Measurements from ENCODE around the gene TAF6. TPM values are rescaled to one million over a fixed set of nuclear protein-coding genes. Genes with fewer than 3 reads are reported as not detected.

The TAF6 gene
- total and polyA plus RNA-seq, 9 of the 15 experiments (the other 6 are each of a cell fraction or from before 2014, with no cell fraction given) = 0.78 to 78.7 (median 21.3) TPM

GRCh38 chr7:100101016-100101862, 17.9 kb downstream of the TAF6 start, which contains the start of the genes AP4M1 and MCM7 (continued):
- TF ChIP-seq ZNF609 (CRISPR knock-in tag; IDR thresholded peaks at IDR 0.05; ENCODE audit: borderline replicate concordance) = no peak
- no peak for TF ChIP-seq RAD21 (CRISPR knock-in tag; conservative IDR thresholded peaks at IDR 0.05 in 1 of 2, IDR thresholded peaks at IDR 0.05 in 1 of 2)
- no peak for TF ChIP-seq BRCA1 (IDR thresholded peaks at IDR 0.05)
- no peak for TF ChIP-seq BRCA1 (CRISPR knock-in tag; IDR thresholded peaks at IDR 0.05)
- TF ChIP-seq, protein P1, sequence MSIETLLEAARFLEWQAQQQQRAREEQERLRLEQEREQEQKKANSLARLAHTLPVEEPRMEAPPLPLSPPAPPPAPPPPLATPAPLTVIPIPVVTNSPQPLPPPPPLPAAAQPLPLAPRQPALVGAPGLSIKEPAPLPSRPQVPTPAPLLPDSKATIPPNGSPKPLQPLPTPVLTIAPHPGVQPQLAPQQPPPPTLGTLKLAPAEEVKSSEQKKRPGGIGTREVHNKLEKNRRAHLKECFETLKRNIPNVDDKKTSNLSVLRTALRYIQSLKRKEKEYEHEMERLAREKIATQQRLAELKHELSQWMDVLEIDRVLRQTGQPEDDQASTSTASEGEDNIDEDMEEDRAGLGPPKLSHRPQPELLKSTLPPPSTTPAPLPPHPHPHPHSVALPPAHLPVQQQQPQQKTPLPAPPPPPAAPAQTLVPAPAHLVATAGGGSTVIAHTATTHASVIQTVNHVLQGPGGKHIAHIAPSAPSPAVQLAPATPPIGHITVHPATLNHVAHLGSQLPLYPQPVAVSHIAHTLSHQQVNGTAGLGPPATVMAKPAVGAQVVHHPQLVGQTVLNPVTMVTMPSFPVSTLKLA (conservative IDR thresholded peaks at IDR 0.05) = peak; percentile 89 to 92
- peak; percentile 41; the same call in 1 of the 2 replicates for TF ChIP-seq ZKSCAN1 (IDR thresholded peaks at IDR 0.05; ENCODE audit: low read depth, low read length)
- TF ChIP-seq PBX2 (CRISPR knock-in tag; IDR thresholded peaks at IDR 0.05; ENCODE audit: low read depth) = peak; percentile 98
- TF ChIP-seq PBX2 (tag; conservative IDR thresholded peaks at IDR 0.05; ENCODE audit: low read depth) = peak; percentile 98
- TF ChIP-seq SAFB (IDR thresholded peaks at IDR 0.05; ENCODE audit: borderline replicate concordance, low read depth, low read length) = 0 out of 2 replicates have a peak, but pooled peaks have one; percentile 30
- no peak for TF ChIP-seq ZHX1 (conservative IDR thresholded peaks at IDR 0.05; ENCODE audit: low read length)
- peak; percentile 64 for TF ChIP-seq SP2 (IDR thresholded peaks at IDR 0.05; ENCODE audit: extremely low read depth, low read depth, low read length, poor library complexity, severe bottlenecking)
- no peak for TF ChIP-seq CCAR2 (IDR thresholded peaks at IDR 0.05; ENCODE audit: low read depth, low read length)
- TF ChIP-seq TAF9B (IDR thresholded peaks at IDR 0.05; ENCODE audit: partially characterized antibody) = peak; percentile 89
- TF ChIP-seq MCM3 (IDR thresholded peaks at IDR 0.05) = no peak
- TF ChIP-seq CAMTA2 (CRISPR knock-in tag; conservative IDR thresholded peaks at IDR 0.05) = no peak

Data from K562 (cell line).